HepG2 (cell line): ENCODE data around the gene TNP2. TPM values are rescaled to one million over a fixed set of nuclear protein-coding genes. Genes with fewer than 3 reads are reported as not detected.

Source experiments
- ADNP ChIP-seq: sonication (generic); formaldehyde crosslinking; IDR thresholded peaks from 2 replicates; pipeline ENCODE4 v1.4.0; 2020; ENCODE audit warnings: missing genetic modification reagents
- CBX5 ChIP-seq: sonication (generic); formaldehyde crosslinking; IDR thresholded peaks from 2 replicates; pipeline ENCODE4 v1.4.0; 2020; ENCODE audit warnings: missing genetic modification reagents, borderline replicate concordance
- CENPX ChIP-seq: sonication (generic); formaldehyde crosslinking; IDR thresholded peaks from 2 replicates; pipeline ENCODE4 v1.9.0; 2021; ENCODE audit warnings: mild to moderate bottlenecking, missing genetic modification reagents, moderate library complexity
- CREBL2 ChIP-seq: sonication (generic); formaldehyde crosslinking; IDR thresholded peaks from 2 replicates; pipeline ENCODE4 v1.8.1; 2023; ENCODE audit warnings: missing genetic modification reagents, mild to moderate bottlenecking, borderline replicate concordance
- ETV5 ChIP-seq: IDR thresholded peaks from 2 replicates; pipeline ENCODE4 v1.6.1; 2018; ENCODE audit warnings: missing biosample characterization, missing genetic modification reagents, inconsistent platforms, borderline replicate concordance
- HIVEP1 ChIP-seq: sonication (generic); formaldehyde crosslinking; IDR thresholded peaks from 2 replicates; pipeline ENCODE4 v1.4.0; 2020; ENCODE audit warnings: mild to moderate bottlenecking, missing genetic modification reagents
- HMGXB4 ChIP-seq, 2 experiments: sonication (generic) in 1 of 2; formaldehyde crosslinking in 1 of 2; IDR thresholded peaks; 2 replicates each; pipeline versions ENCODE4 v1.4.0 to v1.6.1; 2018 to 2020; ENCODE audit warnings: missing genetic modification reagents in 2 of 2, borderline replicate concordance in 1 of 2, low read depth in 1 of 2, mild to moderate bottlenecking in 1 of 2, missing biosample characterization in 1 of 2
- NR1H2 ChIP-seq: sonication (generic); formaldehyde crosslinking; IDR thresholded peaks from 2 replicates; pipeline ENCODE4 v1.8.1; 2022; ENCODE audit warnings: low read depth, missing genetic modification reagents, borderline replicate concordance
- PRDM10 ChIP-seq: sonication (generic); formaldehyde crosslinking; IDR thresholded peaks from 2 replicates; pipeline ENCODE4 v1.4.0; 2020; ENCODE audit warnings: low read depth, missing genetic modification reagents
- SNAPC2 ChIP-seq: sonication (generic); formaldehyde crosslinking; IDR thresholded peaks from 2 replicates; pipeline ENCODE4 v1.8.1; 2022; ENCODE audit warnings: mild to moderate bottlenecking, missing genetic modification reagents
- SPEN ChIP-seq: sonication (generic); formaldehyde crosslinking; IDR thresholded peaks from 2 replicates; pipeline ENCODE4 v1.5.1; 2020; ENCODE audit warnings: low read depth, mild to moderate bottlenecking, missing genetic modification reagents
- SSRP1 ChIP-seq: IDR thresholded peaks from 2 replicates; pipeline ENCODE4 v1.6.1; 2016; ENCODE audit warnings: control low read depth
- TARDBP ChIP-seq: sonication (generic); formaldehyde crosslinking; IDR thresholded peaks from 2 replicates; pipeline ENCODE4 v1.8.0; 2022; ENCODE audit warnings: mild to moderate bottlenecking, missing genetic modification reagents
- TMF1 ChIP-seq: sonication (generic); formaldehyde crosslinking; IDR thresholded peaks from 2 replicates; pipeline ENCODE4 v1.8.1; 2022; ENCODE audit warnings: low read depth, missing genetic modification reagents
- ZNF20 ChIP-seq: sonication (generic); formaldehyde crosslinking; IDR thresholded peaks from 2 replicates; pipeline ENCODE4 v1.4.0; 2020; ENCODE audit warnings: mild to moderate bottlenecking, moderate library complexity, missing genetic modification reagents
- ZNF564 ChIP-seq: sonication (generic); formaldehyde crosslinking; IDR thresholded peaks from 2 replicates; pipeline ENCODE4 v1.8.1; 2023; ENCODE audit warnings: mild to moderate bottlenecking, missing genetic modification reagents
- polyA plus RNA-seq, 8 experiments: library from polyadenylated mRNA; depleted of rRNA in 3 of 8; stranded (reverse) in 7 of 8; unstranded in 1 of 8; fragments of >200 nt; fragmentation: Illumina TruSeq in 4 of 8; extraction: Trizol in 4 of 8; gene quantifications; 2 replicates each; pipeline versions ENCODE4 v1.2.1 to v1.2.3, GENCODE V29; 2011 to 2016; ENCODE audit warnings: low read depth in 4 of 8, missing spikeins in 1 of 8, mixed read lengths in 1 of 8; ENCODE audit not compliant: insufficient read depth in 1 of 8
- total RNA-seq, 5 experiments: library from RNA; depleted of rRNA; stranded (reverse); fragments of >200 nt; fragmentation: Illumina TruSeq; extraction: Trizol; gene quantifications; 2 replicates each; pipeline ENCODE4 v1.2.3, GENCODE V29; 2016; ENCODE audit warnings: low read depth in 1 of 5
- TF ChIP-seq, protein P1 (sequence below): IDR thresholded peaks from 2 replicates; pipeline ENCODE4 v1.6.1; 2018; ENCODE audit warnings: missing genetic modification reagents
- TF ChIP-seq, protein P2 (sequence below): fragments of 450-650 bp; IDR thresholded peaks from 2 replicates; pipeline ENCODE4 v1.6.1; 2017
- TF ChIP-seq, protein P3 (sequence below): sonication (generic); formaldehyde crosslinking; IDR thresholded peaks from 2 replicates; pipeline ENCODE4 v1.4.0; 2020; ENCODE audit warnings: missing genetic modification reagents

Gene TNP2
- total and polyA plus RNA-seq, 2 of the 13 experiments (the other 11 are each of a cell fraction or from before 2014, with no cell fraction given), result not detected

GRCh38 chr16:11309895-11310633, 40.9 kb upstream of the TNP2 start (continued):
- TF ChIP-seq HMGXB4 (CRISPR knock-in tag; IDR thresholded peaks at IDR 0.05; ENCODE audit: borderline replicate concordance in 1 of 2, low read depth in 1 of 2) (no peak), TARDBP (peak; percentile 84; the same call in 1 of the 2 replicates), HIVEP1 (CRISPR knock-in tag) (no peak), CENPX (CRISPR knock-in tag) (no peak), ZNF20 (CRISPR knock-in tag) (no peak), SNAPC2 (CRISPR knock-in tag) (peak; percentile 59; the same call in 1 of the 2 replicates), SSRP1 (no peak), ADNP (peak; percentile 97), ZNF564 (no peak), CREBL2 (CRISPR knock-in tag) (peak; percentile 76; the same call in 1 of the 2 replicates), SPEN (CRISPR knock-in tag) (peak; percentile 88; the same call in 1 of the 2 replicates), CBX5 (CRISPR knock-in tag) (peak; percentile 29; the same call in 1 of the 2 replicates), ETV5 (CRISPR knock-in tag) (peak; percentile 68; the same call in 1 of the 2 replicates), NR1H2 (peak; percentile 48; the same call in 1 of the 2 replicates), PRDM10 (CRISPR knock-in tag) (0 out of 2 replicates have a peak, but pooled peaks have one; percentile 23), TMF1 (CRISPR knock-in tag) (no peak)
- TF ChIP-seq, protein P1, sequence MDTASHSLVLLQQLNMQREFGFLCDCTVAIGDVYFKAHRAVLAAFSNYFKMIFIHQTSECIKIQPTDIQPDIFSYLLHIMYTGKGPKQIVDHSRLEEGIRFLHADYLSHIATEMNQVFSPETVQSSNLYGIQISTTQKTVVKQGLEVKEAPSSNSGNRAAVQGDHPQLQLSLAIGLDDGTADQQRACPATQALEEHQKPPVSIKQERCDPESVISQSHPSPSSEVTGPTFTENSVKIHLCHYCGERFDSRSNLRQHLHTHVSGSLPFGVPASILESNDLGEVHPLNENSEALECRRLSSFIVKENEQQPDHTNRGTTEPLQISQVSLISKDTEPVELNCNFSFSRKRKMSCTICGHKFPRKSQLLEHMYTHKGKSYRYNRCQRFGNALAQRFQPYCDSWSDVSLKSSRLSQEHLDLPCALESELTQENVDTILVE (CRISPR knock-in tag), result peak; percentile 38; the same call in 1 of the 2 replicates
- TF ChIP-seq, protein P2, sequence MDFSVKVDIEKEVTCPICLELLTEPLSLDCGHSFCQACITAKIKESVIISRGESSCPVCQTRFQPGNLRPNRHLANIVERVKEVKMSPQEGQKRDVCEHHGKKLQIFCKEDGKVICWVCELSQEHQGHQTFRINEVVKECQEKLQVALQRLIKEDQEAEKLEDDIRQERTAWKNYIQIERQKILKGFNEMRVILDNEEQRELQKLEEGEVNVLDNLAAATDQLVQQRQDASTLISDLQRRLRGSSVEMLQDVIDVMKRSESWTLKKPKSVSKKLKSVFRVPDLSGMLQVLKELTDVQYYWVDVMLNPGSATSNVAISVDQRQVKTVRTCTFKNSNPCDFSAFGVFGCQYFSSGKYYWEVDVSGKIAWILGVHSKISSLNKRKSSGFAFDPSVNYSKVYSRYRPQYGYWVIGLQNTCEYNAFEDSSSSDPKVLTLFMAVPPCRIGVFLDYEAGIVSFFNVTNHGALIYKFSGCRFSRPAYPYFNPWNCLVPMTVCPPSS, result no peak
- TF ChIP-seq, protein P3, sequence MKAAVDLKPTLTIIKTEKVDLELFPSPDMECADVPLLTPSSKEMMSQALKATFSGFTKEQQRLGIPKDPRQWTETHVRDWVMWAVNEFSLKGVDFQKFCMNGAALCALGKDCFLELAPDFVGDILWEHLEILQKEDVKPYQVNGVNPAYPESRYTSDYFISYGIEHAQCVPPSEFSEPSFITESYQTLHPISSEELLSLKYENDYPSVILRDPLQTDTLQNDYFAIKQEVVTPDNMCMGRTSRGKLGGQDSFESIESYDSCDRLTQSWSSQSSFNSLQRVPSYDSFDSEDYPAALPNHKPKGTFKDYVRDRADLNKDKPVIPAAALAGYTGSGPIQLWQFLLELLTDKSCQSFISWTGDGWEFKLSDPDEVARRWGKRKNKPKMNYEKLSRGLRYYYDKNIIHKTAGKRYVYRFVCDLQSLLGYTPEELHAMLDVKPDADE (CRISPR knock-in tag), result no peak
